A549 (cell line): ENCODE results near the gene SART3. TPM values are rescaled to one million over a fixed set of nuclear protein-coding genes. Genes with fewer than 3 reads are reported as not detected.
A peak's percentile ranks its signal among the peaks of the same experiment; 100 is the strongest.

ENCODE experiments used
- ATAC-seq, 2 experiments: fragments of 200-7000 bp in 1 of 2; fragments of >200 bp in 1 of 2; cut with Nextera tagmentation in 1 of 2; cut with Tn5 transposase in 1 of 2; 3 replicates each; pipeline versions ENCODE4 v1.8.0 to v1.9.1; 2018 to 2020; ENCODE audit warnings: mild to moderate bottlenecking in 1 of 2, moderate library complexity in 1 of 2
- CTCF ChIA-PET: fragments of 300-600 bp; sonication (Branson Sonifier 250); formaldehyde crosslinking; extraction: SDS; loops from one replicate; lab custom pipeline; 2021; ENCODE audit warnings: antibody characterized with exemption, inconsistent platforms; lab: Yijun Ruan, JAX
- POLR2A ChIA-PET: fragments of 350-600 bp; formaldehyde crosslinking; extraction: SDS; loops from one replicate; lab custom pipeline; 2021; ENCODE audit warnings: antibody characterized with exemption, inconsistent platforms; lab: Yijun Ruan, JAX
- DNase-seq, 2 experiments: peaks; one replicate each; pipeline versions ENCODE4 v3.0.0 to v3.0.0-alpha.2; 2011 to 2016; ENCODE audit warnings: low read depth in 1 of 2, low spot score in 1 of 2
- FAIRE-seq: peaks from 2 replicates; lab custom pipeline; 2011; peaks lifted over from hg19 to GRCh38; lab: Jason Lieb, UNC
- H3K27ac ChIP-seq, 2 experiments: fragments of >200 bp; sonication (Bioruptor Twin); formaldehyde crosslinking; 3 replicates each; pipeline ENCODE4 v1.5.1; 2016 to 2017
- H3K4me1 ChIP-seq: fragments of >200 bp; sonication (Bioruptor Twin); formaldehyde crosslinking; 3 replicates; pipeline ENCODE4 v1.6.1; 2016
- H3K4me2 ChIP-seq: fragments of >200 bp; sonication (Bioruptor Twin); formaldehyde crosslinking; 3 replicates; pipeline ENCODE4 v1.6.1; 2016
- H3K4me3 ChIP-seq: fragments of >200 bp; sonication (Bioruptor Twin); formaldehyde crosslinking; 3 replicates; pipeline ENCODE4 v1.5.1; 2016
- H3K9me3 ChIP-seq: fragments of >200 bp; sonication (Bioruptor Twin); formaldehyde crosslinking; 3 replicates; pipeline ENCODE4 v1.6.1; 2016
- ATOH8 ChIP-seq: fragments of 250-450 bp; sonication (Bioruptor Pico); IDR thresholded peaks from 2 replicates; pipeline ENCODE4 v1.5.0; 2020; ENCODE audit warnings: low read depth, mild to moderate bottlenecking, moderate library complexity
- CBX8 ChIP-seq: fragments of 200-600 bp; sonication (generic); IDR thresholded peaks from 2 replicates; pipeline ENCODE4 v1.6.1; 2016
- CEBPB ChIP-seq, 2 experiments: fragments of >200 bp in 1 of 2; sonication (Bioruptor Twin) in 1 of 2; formaldehyde crosslinking in 1 of 2; IDR thresholded peaks; 2 replicates each; pipeline ENCODE4 v1.6.1; 2012 to 2016
- CTCF ChIP-seq: fragments of >200 bp; sonication (Bioruptor Twin); formaldehyde crosslinking; IDR thresholded peaks from 3 replicates; pipeline ENCODE4 v1.5.1; 2016
- EHF ChIP-seq: fragments of 250-450 bp; sonication (Bioruptor Pico); IDR thresholded peaks from 2 replicates; pipeline ENCODE4 v1.5.0; 2020; ENCODE audit warnings: mild to moderate bottlenecking
- EP300 ChIP-seq, 2 experiments: fragments of >200 bp; sonication (Bioruptor Twin); formaldehyde crosslinking; IDR thresholded peaks; 2 replicates in 1 of 2; 3 replicates in 1 of 2; pipeline ENCODE4 v1.6.1; 2016 to 2017
- HMGXB4 ChIP-seq: fragments of 250-450 bp; sonication (Bioruptor Pico); IDR thresholded peaks from 2 replicates; pipeline ENCODE4 v1.5.0; 2021; ENCODE audit warnings: mild to moderate bottlenecking, moderate library complexity, borderline replicate concordance
- HOXB13 ChIP-seq: fragments of 250-450 bp; sonication (Bioruptor Pico); IDR thresholded peaks from 2 replicates; pipeline ENCODE4 v1.5.0; 2020; ENCODE audit warnings: low read depth, mild to moderate bottlenecking, moderate library complexity
- MAFK ChIP-seq: fragments of 450-650 bp; IDR thresholded peaks from 2 replicates; pipeline ENCODE4 v1.6.1; 2014; ENCODE audit not compliant: partially characterized antibody
- NPAS2 ChIP-seq: fragments of 250-450 bp; sonication (Bioruptor Pico); IDR thresholded peaks from 2 replicates; pipeline ENCODE4 v1.8.0; 2022; ENCODE audit warnings: mild to moderate bottlenecking, moderate library complexity, borderline replicate concordance
- PHF8 ChIP-seq: fragments of 200-600 bp; sonication (generic); IDR thresholded peaks from 2 replicates; pipeline ENCODE4 v1.6.1; 2016; ENCODE audit warnings: low read depth, mild to moderate bottlenecking, antibody characterized with exemption, moderate library complexity, borderline replicate concordance
- POLR2A ChIP-seq: IDR thresholded peaks from 2 replicates; pipeline ENCODE4 v1.6.1; 2012; ENCODE audit warnings: mild to moderate bottlenecking, low read length
- POLR2AphosphoS2 ChIP-seq: conservative IDR thresholded peaks from 2 replicates; pipeline ENCODE4 v1.6.1; 2012; ENCODE audit warnings: low read length, improper control_type of control experiment, inconsistent platforms
- RAD21 ChIP-seq, 2 experiments: fragments of >200 bp in 1 of 2; sonication (Bioruptor Twin) in 1 of 2; formaldehyde crosslinking in 1 of 2; IDR thresholded peaks in 1 of 2; conservative IDR thresholded peaks in 1 of 2; 2 replicates in 1 of 2; 3 replicates in 1 of 2; pipeline ENCODE4 v1.6.1; 2012 to 2018; ENCODE audit warnings: inconsistent platforms in 1 of 2
- REST ChIP-seq: fragments of 200-600 bp; sonication (generic); IDR thresholded peaks from 2 replicates; pipeline ENCODE4 v1.6.1; 2016; ENCODE audit warnings: antibody characterized with exemption, mild to moderate bottlenecking, moderate library complexity
- RFX5 ChIP-seq: fragments of 450-650 bp; IDR thresholded peaks from 2 replicates; pipeline ENCODE4 v1.7.1; 2014; ENCODE audit warnings: antibody characterized with exemption, mild to moderate bottlenecking, moderate library complexity
- SREBF2 ChIP-seq: fragments of 450-650 bp; IDR thresholded peaks from 2 replicates; pipeline ENCODE4 v1.6.1; 2014; ENCODE audit warnings: mild to moderate bottlenecking, moderate library complexity
- ZC3H11A ChIP-seq: fragments of 450-650 bp; IDR thresholded peaks from 2 replicates; pipeline ENCODE4 v1.6.1; 2014; ENCODE audit warnings: antibody characterized with exemption, mild to moderate bottlenecking
- ZFP36 ChIP-seq: fragments of 450-650 bp; IDR thresholded peaks from 2 replicates; pipeline ENCODE4 v1.6.1; 2014; ENCODE audit warnings: borderline replicate concordance; ENCODE audit not compliant: partially characterized antibody
- WGBS: methylation state at CpG from one replicate; pipeline ENCODE4 v1.1.6; 2017; ENCODE audit errors: missing lambda C conversion rate; 5-methylcytosine and 5-hydroxymethylcytosine counted together
- polyA plus RNA-seq, 4 experiments: library from polyadenylated mRNA; depleted of rRNA in 3 of 4; stranded (reverse); fragments of >200 nt; fragmentation: RNase III in 1 of 4; extraction: RNeasy Plus Mini Kit Qiagen cat#74134 plus additional on column Dnase treatment in 1 of 4; gene quantifications; 2 replicates in 3 of 4; 3 replicates in 1 of 4; pipeline ENCODE4 v1.2.3, GENCODE V29; 2011 to 2017

SART3 gene
- polyA plus RNA-seq, 2 of the 4 experiments (the other 2 are of a cell fraction): 52.7 to 77.2 TPM

GRCh38 chr12:108531929-108532848 lies 28.8 kb downstream of the SART3 start:
- peak in 1 of 2 experiments; percentile 47; a peak in 2 of 6 replicates for ATAC-seq
- ChIA-PET POLR2A (no interaction called here), CTCF (interaction anchor here (0.6 to 2.6 kb wide), 8 partner anchors 9 to 891 kb away, joined by 3 to 10 read pairs (median 4); no protein-coding TSS in a partner anchor)
- Histone ChIP-seq H3K9me3 (no peaks in the 10 kb centered on the region), H3K4me1 (no peaks in the 10 kb centered on the region), H3K27ac (no peak overlapping the region), H3K4me3 (no peak overlapping the region), H3K4me2 (no peak overlapping the region)
- DNase-seq: no peak
- 94% methylated on average over 15 of the region's 15 CpGs for WGBS
- TF ChIP-seq ZFP36: no peak
- no peak for TF ChIP-seq PHF8
- no peak for TF ChIP-seq REST
- TF ChIP-seq MAFK: no peak
- TF ChIP-seq POLR2AphosphoS2: no peak
- TF ChIP-seq HMGXB4: no peak
- no peak for TF ChIP-seq EHF (CRISPR knock-in tag)
- TF ChIP-seq POLR2A: no peak
- TF ChIP-seq CTCF: no peak
- TF ChIP-seq ZC3H11A: no peak
- TF ChIP-seq CBX8: no peak
- TF ChIP-seq RAD21 (conservative IDR thresholded peaks at IDR 0.05 in 1 of 2, IDR thresholded peaks at IDR 0.05 in 1 of 2): no peak
- TF ChIP-seq RFX5: no peak
- TF ChIP-seq SREBF2: no peak
- no peak for TF ChIP-seq NPAS2 (CRISPR knock-in tag)
- FAIRE-seq: no peak

- Histone ChIP-seq H3K4me1 (no peaks in the 10 kb centered on the region), H3K9me3 (no peaks in the 10 kb centered on the region)
- no peak for ATAC-seq
- WGBS: 93% methylated on average over 9 of the region's 9 CpGs
- TF ChIP-seq ATOH8 (CRISPR knock-in tag): no peak
- TF ChIP-seq CEBPB (IDR thresholded peaks at IDR 0.05): no peak
- TF ChIP-seq EHF (CRISPR knock-in tag): no peak
- TF ChIP-seq HOXB13 (CRISPR knock-in tag): no peak
- no peak for TF ChIP-seq EP300 (IDR thresholded peaks at IDR 0.05)
- TF ChIP-seq, all 56 proteins: peak for 0
- DNase-seq (no peak), FAIRE-seq (no peak)
- Histone ChIP-seq H3K4me2 (no peak overlapping the region), H3K4me3 (no peak overlapping the region), H3K27ac (no peak overlapping the region)
- CTCF ChIA-PET: interaction anchor here (0.5 to 2.6 kb wide), 2 partner anchors 13 to 39 kb away, joined by 3 to 10 read pairs; no protein-coding TSS in a partner anchor
- POLR2A ChIA-PET: no interaction called here
Measured at GRCh38 chr12:108530161-108530560, 30.8 kb downstream of the SART3 start.
